HG02981 (cell line): Measurements from ENCODE around the gene MRPS14.
"Not testable (repeated sequence)": the region's sequence is repeated elsewhere in the genome, so short reads cannot be mapped to it uniquely, and the experiment has no call there.

Experiments
- ATAC-seq: cut with Tn5 transposase; IDR thresholded peaks from one replicate; pipeline ENCODE4 v1.9.1; 2021; ENCODE audit warnings: mild to moderate bottlenecking, moderate library complexity; ENCODE audit not compliant: unreplicated experiment

The MRPS14 gene

GRCh38 chr1:175023043-175023921, at the start of gene MRPS14:
Gene MRPS14 (minus strand): TSS chr1:175023425. CDS start chr1:175023408, 17 bp downstream.
- peak; percentile 87 for ATAC-seq

GRCh38 chr1:175072099-175072951, 49.1 kb upstream of the MRPS14 start:
- peak; percentile 68 for ATAC-seq

- no peak for ATAC-seq
These were observed 48.2 kb upstream of the MRPS14 start for GRCh38 chr1:175071276-175071943.

GRCh38 chr1:175070818-175071217, 47.6 kb upstream of the MRPS14 start:
- ATAC-seq, result no peak

- no peak for ATAC-seq
These were observed 44.3 kb upstream of the MRPS14 start, which contains the start of gene TNN for GRCh38 chr1:175067362-175068106. Gene TNN (plus strand): TSS chr1:175067833. CDS start chr1:175077419, 9,586 bp downstream.

GRCh38 chr1:175062858-175063257, 39.6 kb upstream of the MRPS14 start:
- no peak for ATAC-seq

GRCh38 chr1:175062339-175062738, 39.1 kb upstream of the MRPS14 start:
- ATAC-seq, result no peak

- ATAC-seq, result no peak
These were observed 31.5 kb upstream of the MRPS14 start for GRCh38 chr1:175054736-175055135.

GRCh38 chr1:175050992-175051391, 27.8 kb upstream of the MRPS14 start:
- no peak for ATAC-seq

- no peak for ATAC-seq
These were observed 22.3 kb upstream of the MRPS14 start for GRCh38 chr1:175045519-175045918.

GRCh38 chr1:175045097-175045496, 21.9 kb upstream of the MRPS14 start:
- no peak for ATAC-seq

GRCh38 chr1:175044591-175044990, 21.4 kb upstream of the MRPS14 start:
- not testable (repeated sequence) for ATAC-seq

- ATAC-seq, result no peak
These were observed 20.6 kb upstream of the MRPS14 start for GRCh38 chr1:175043824-175044223.

GRCh38 chr1:175042650-175043049, 19.4 kb upstream of the MRPS14 start:
- no peak for ATAC-seq

- no peak for ATAC-seq
These were observed 17.2 kb upstream of the MRPS14 start for GRCh38 chr1:175040324-175040879.

- no peak for ATAC-seq
These were observed 14.2 kb upstream of the MRPS14 start for GRCh38 chr1:175037416-175037815.

- no peak for ATAC-seq
These were observed 13.3 kb upstream of the MRPS14 start for GRCh38 chr1:175036476-175036875.

GRCh38 chr1:175035865-175036264, 12.6 kb upstream of the MRPS14 start:
- no peak for ATAC-seq

GRCh38 chr1:175034775-175035174, 11.6 kb upstream of the MRPS14 start:
- ATAC-seq, result no peak

GRCh38 chr1:175033953-175034352, 10.7 kb upstream of the MRPS14 start:
- ATAC-seq, result no peak
